Measurements from ENCODE around the gene LMO7. TPM values are rescaled to one million over a fixed set of nuclear protein-coding genes. Genes with fewer than 3 reads are reported as not detected.

Gene LMO7
- total RNA-seq, 1 experiment from 2014 or later, result 20.4 TPM

GRCh38 chr13:75766636-75767035 is 130.5 kb downstream of the LMO7 start:
- WGBS (ENCODE audit: extremely low coverage, insufficient read length, low lambda C conversion rate), result no CpG with 5 or more reads among the region's 2 CpGs
- no peaks in the 10 kb centered on the region for H3K79me1 ChIP-seq (ENCODE audit: insufficient read depth, low read depth, low read length, poor library complexity, severe bottlenecking)
- no peak overlapping the region for H3K27ac Mint-ChIP-seq
- no peak overlapping the region for H2BK15ac ChIP-seq (ENCODE audit: low read depth, low read length)
- no peaks in the 10 kb centered on the region for H3K9me3 Mint-ChIP-seq
- no peak overlapping the region for H3T11ph ChIP-seq (ENCODE audit: low read length)
- no peak overlapping the region for H3K4me3 Mint-ChIP-seq
- H3K27me3 ChIP-seq (ENCODE audit: insufficient read depth, low read length), result no peaks in the 10 kb centered on the region
- H3K4me2 ChIP-seq (ENCODE audit: insufficient read depth, insufficient read length, low read length), result no peak overlapping the region
- no peak overlapping the region for H2AK5ac ChIP-seq (ENCODE audit: insufficient read length, low read length)
- H3K36me3 Mint-ChIP-seq (ENCODE audit: insufficient read depth in 1 of 3, low read depth in 3 of 3), result no peaks in the 10 kb centered on the region
- H2BK20ac ChIP-seq (ENCODE audit: low read depth, low read length, poor library complexity, severe bottlenecking), result no peak overlapping the region
- H4K5ac ChIP-seq (ENCODE audit: insufficient read length, low read depth, low read length), result no peak overlapping the region
- H3K56ac ChIP-seq (ENCODE audit: insufficient read length, low read depth, low read length), result no peak overlapping the region
- no peak overlapping the region for H3K4ac ChIP-seq (ENCODE audit: low read depth, low read length)
- no peak overlapping the region for H2BK120ac ChIP-seq (ENCODE audit: low read depth, low read length, poor library complexity, severe bottlenecking)
- H4K8ac ChIP-seq (replicated peaks; ENCODE audit: insufficient read length, low read depth, low read length), result no peak overlapping the region
- H3K9ac ChIP-seq (ENCODE audit: extremely low read depth, insufficient read length, low read length), result no peak overlapping the region
- no peaks in the 10 kb centered on the region for H4K20me1 ChIP-seq (ENCODE audit: control insufficient read depth, insufficient read depth, insufficient read length)
- H4K91ac ChIP-seq (ENCODE audit: insufficient read length, low read depth, low read length), result no peak overlapping the region
- TF ChIP-seq CTCF (conservative IDR thresholded peaks at IDR 0.05), result no peak
- no peaks in the 10 kb centered on the region for H3K23me2 ChIP-seq (ENCODE audit: insufficient read length, low read depth, low read length, poor library complexity, severe bottlenecking)
- H3K79me2 ChIP-seq (ENCODE audit: insufficient read depth, low read length), result no peaks in the 10 kb centered on the region
- no peak for DNase-seq
- H3K9me3 ChIP-seq (ENCODE audit: control insufficient read depth, low read depth, low read length), result no peaks in the 10 kb centered on the region
- peaks cover 0 to 10% of the 10 kb centered on the region in 2 experiments; a peak in 2 of 4 replicates for H3K4me1 Mint-ChIP-seq
- H2AFZ ChIP-seq (ENCODE audit: low read length), result no peak overlapping the region
- no peak overlapping the region for H3K14ac ChIP-seq (ENCODE audit: insufficient read depth, low read length)
- H3K27ac ChIP-seq (ENCODE audit: insufficient read length, low read depth, low read length), result no peak overlapping the region
- no peak overlapping the region for H2BK5ac ChIP-seq (ENCODE audit: insufficient read length, low read length)
- H3K27me3 Mint-ChIP-seq (ENCODE audit: low read depth), result no peaks in the 10 kb centered on the region
- H3K18ac ChIP-seq (ENCODE audit: insufficient read length, low read depth, low read length), result no peak overlapping the region
- H3K23ac ChIP-seq (ENCODE audit: insufficient read length, low read depth, low read length), result no peak overlapping the region
- no peaks in the 10 kb centered on the region for H3K4me1 ChIP-seq (ENCODE audit: insufficient read depth, low read length)
- H2BK12ac ChIP-seq (ENCODE audit: insufficient read length, low read depth, low read length), result no peak overlapping the region
